HG02938 (cell line): ENCODE measurements around the gene PLEKHN1.

Source experiments
- ATAC-seq: cut with Tn5 transposase; IDR thresholded peaks from one replicate; pipeline ENCODE4 v1.9.1; 2021; ENCODE audit warnings: mild to moderate bottlenecking, moderate library complexity; ENCODE audit not compliant: unreplicated experiment

Gene PLEKHN1

DNA sequence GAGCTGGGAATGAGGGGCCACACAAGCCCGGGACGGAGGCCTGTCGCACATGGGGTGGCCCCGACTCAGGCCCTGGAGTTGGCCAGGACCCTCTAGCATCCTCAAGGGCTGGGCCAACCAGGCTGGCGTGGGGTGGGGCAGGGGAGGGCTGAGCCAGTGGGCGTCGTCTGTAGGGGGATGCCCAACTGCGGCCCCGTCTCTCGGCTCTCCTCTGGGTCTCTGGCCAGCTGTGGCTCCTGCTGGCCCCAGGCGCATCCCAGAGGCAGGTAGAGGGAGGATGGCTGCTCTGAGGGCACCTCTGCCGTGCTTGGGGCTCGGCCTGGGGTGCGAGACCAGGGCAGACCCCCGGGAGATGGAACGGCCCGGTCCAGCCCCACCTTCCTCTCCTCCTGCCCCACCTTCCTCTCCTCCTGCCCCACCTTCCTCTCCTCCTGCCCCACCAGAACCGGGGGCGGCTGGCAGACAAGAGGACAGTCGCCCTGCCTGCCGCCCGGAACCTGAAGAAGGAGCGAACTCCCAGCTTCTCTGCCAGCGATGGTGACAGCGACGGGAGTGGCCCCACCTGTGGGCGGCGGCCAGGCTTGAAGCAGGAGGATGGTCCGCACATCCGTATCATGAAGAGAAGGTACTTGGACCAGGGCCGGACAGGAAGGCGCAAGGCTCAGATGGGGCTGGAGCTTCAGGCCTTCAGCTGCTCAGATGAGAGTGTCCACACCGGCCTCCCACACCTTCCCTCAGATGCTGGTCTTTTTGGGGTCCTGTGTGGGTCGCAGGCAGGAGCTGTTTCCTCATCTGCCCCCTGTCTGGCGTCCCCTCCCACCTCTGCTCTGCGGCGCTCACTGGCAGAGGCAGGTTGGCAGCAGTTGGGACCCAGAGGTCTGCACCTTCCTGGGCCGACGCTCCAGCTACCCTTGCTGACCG lies 36.3 kb upstream of the PLEKHN1 start:
- no peak for ATAC-seq

- no peak for ATAC-seq
Measured at GRCh38 chr1:930633-931138, 35.6 kb upstream of the PLEKHN1 start.

DNA sequence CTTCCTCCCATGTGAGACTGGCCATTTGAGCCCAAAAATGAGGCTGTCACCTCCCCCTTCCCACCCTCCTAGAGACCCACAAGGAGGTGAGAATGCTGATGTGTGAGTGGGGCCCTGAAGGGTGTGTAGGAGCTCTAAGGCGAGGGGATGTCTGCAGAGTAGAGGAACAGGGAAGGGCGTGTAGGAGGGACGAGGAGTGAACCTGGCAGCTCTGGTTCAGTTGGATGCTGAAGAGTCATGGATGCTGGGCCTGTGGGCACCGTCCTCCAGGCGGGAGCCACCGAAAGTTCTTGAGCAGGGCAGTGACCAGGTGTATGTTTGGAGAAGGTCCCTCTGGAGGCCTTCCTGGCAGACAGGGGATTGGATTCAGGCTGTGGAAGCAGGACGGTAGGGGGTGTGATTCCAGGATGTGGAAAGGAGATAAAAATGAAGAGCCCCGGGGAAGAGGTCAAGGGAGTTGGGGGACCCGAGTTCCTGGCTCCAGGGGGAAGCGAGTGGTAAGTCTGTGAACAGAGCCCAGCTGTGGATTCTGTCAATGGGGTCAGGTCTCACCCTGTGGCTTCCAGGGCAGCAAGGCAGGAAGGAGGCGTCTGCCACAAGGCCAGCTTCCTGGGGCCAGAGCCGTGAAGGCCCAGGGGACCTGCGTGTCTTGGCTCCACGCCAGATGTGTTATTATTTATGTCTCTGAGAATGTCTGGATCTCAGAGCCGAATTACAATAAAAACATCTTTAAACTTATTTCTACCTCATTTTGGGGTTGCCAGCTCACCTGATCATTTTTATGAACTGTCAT lies 34.7 kb upstream of the PLEKHN1 start:
- ATAC-seq, result no peak

DNA sequence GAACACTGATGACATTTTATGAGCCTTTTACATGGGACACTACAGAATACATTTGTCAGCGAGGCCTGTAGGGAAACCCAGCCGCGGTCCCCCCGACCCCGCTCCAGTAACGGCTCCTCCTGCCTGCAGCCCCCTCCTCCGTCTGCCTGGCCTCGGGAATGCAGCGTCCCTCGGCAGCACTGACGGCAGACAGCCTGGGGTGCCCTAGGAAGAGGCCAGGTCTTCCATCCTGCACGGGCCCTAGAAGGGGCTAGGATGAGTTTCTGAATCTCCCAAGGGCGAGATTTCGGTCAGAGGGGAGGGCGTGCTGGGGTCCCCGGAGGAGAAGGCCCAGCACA lies 34.1 kb upstream of the PLEKHN1 start:
- no peak for ATAC-seq

DNA sequence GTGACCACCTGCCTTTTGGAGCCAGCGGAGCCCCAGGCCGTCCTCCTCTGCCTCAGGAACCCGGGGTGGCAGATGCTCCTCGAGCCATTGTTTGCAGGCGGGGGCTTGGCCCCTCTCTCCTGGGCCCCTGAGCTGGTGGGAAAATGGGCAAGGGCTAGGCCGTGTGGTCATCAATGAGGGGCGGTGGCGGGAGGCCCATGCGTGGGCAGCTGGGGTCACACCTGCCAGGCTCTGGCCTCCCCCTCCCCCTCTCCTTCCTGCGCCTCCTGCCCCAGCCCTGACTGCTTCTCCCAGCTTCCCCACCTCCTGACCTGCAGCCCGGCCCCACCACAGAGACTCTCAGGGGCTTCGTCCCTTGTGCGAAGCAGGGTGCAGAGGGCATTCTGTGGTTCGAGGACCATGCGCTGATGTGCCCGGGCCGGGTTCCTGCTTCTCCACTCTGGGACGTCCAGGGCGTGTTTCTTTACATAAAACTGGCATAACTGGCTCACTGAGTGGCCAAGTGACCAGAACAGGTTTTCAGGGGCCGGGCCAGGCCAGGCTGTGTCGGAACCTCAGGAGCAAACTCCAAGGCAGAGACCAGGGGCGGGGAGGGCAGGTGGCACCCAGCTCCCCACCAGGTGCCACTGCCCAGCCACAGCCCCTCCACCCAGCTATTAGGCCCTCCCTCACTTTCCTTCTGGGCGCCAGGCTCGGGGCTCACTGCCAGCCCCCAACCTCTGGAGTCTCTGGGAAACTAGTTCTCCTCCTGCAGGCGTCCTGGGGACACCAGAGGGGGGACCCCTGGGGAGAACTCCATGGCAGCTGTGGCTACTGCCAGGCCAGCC lies 33.3 kb upstream of the PLEKHN1 start:
- no peak for ATAC-seq

DNA sequence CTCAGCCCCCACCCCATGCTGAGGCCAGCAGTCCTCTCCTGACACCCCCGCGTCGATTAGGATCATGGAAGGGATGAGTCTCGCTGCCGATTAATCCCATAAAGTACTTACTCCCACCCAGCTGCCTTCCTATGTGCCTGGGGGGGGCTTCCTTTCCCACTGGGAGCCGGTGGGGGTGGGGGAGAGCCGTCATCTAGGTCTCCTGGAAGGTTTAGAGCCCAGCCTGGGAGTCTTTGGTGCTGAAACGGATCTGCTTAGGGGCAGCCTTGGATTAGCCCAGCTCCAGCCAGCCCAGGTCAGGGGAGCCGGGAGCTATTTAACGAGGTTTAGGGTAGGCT lies 32.7 kb upstream of the PLEKHN1 start:
- no peak for ATAC-seq

DNA sequence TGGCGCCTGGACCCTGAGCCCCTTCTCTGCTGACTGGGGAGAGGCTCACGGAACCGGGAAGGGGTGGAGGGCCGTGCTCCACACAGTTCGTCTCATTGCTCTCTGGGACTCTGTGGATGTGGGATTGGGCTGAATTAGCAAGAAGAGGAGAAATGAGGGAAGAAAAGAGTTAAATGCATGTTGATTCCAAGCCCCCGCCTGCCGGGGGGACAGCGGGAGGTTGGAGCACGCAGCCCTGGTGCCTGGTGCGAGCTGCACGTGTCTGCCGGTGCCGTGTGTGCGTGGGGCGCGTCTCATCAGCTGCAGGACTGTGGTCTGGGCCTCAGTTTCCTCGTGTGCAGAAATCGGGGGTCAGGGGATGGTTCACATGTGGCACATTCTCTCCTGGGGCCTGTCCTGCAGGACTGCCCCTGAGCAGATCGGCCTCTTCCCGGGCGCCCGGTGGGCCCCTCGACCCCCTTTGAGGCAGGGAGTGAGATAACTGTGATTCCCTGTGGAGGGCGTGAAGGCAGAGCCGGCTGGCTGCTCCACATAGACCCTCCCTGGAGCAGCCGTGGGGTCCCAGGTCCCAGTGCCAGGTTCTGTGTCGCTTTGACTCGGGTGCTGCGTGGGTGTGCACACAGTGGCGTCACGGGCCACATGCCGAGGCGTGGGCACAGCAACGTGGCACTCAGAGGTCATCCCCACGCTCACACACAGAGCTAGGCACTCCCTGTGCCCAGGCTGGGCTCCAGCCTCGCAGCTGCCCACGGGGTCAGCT lies 31.1 kb upstream of the PLEKHN1 start:
- no peak for ATAC-seq

DNA sequence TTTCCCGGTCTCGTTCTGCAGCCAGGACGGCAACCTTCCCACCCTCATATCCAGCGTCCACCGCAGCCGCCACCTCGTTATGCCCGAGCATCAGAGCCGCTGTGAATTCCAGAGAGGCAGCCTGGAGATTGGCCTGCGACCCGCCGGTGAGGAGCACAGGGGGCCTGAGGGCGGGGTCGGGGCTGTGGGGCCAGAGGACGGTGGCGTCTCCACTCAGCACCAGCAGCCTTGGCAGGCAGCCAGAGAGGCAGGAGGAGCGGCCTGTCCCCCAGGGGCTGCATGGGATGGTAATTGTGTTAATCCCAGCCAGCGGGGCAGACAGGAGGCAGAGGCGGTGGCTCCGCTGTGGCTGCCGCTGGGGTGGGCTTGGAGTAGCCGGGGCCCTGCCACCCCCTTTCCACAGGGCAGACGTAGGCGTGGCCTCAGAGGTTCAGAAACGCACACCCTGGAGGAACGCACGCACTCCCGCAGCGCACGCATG lies 30.5 kb upstream of the PLEKHN1 start:
- ATAC-seq, result no peak

GRCh38 chr1:936348-937264 lies 29.7 kb upstream of the PLEKHN1 start:
- no peak for ATAC-seq

GRCh38 chr1:937521-937920 lies 28.8 kb upstream of the PLEKHN1 start:
- ATAC-seq, result no peak

DNA sequence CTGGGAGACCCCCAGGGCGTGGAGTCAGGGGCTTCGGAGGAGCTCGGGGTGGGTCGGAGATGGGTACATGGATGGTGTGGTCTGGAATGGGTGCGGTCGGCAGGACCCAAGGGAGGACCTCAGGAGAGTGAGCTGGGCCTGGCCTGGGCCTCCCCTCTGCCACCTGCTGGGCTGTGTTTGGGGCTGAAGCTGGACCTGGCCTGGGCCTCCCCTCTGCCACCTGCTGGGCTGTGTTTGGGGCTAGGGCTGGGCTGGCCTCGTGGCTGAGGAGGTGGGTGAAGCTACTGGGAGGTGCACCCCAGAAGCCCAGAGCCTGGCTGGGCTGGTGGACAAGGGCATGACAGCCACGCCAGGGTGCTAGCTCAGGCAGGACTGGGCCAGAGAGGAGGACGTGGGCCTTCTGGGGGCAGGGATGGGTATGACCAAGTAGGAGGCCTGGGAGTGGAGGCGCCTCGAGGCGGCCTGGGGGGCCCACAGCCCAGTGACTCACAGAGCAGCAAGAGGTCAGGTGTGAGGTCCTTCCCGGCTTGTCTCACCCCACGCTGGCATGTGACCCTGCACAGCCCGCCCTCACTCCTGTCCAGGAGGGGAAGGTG lies 28.1 kb upstream of the PLEKHN1 start:
- no peak for ATAC-seq

- no peak for ATAC-seq
Measured at GRCh38 chr1:938711-939489, 27.4 kb upstream of the PLEKHN1 start.

DNA sequence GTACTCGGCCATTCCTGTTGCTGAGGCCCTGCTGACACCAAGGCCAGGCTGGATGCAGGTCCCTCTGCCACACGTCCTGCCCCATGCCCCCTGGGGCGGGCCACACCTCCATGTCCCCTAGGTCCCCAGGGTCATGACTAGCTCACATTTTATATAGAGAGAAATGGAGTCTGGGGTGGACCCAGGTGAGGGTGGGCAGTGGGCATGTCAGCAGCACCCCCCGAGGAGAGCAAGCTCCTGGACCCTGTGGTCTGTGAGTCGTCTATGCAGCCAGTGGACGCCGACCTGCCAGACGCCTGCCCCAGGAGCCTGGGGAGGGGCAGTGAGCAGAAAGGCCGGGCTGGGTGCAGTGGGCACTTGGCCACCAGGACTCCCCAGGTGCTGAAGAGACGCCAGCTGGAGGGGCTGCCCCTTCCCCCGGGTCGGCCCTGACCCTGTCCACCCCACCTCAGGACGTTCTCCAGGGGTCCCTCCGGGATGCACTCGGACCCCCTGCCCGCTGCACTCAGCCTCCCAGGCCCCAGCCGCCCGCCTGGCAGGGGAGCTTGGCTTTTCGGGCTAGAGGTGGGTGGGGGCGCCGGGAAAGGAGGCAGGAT lies 26.7 kb upstream of the PLEKHN1 start:
- ATAC-seq, result no peak

GRCh38 chr1:940107-941014 lies 25.9 kb upstream of the PLEKHN1 start:
- ATAC-seq, result no peak

DNA sequence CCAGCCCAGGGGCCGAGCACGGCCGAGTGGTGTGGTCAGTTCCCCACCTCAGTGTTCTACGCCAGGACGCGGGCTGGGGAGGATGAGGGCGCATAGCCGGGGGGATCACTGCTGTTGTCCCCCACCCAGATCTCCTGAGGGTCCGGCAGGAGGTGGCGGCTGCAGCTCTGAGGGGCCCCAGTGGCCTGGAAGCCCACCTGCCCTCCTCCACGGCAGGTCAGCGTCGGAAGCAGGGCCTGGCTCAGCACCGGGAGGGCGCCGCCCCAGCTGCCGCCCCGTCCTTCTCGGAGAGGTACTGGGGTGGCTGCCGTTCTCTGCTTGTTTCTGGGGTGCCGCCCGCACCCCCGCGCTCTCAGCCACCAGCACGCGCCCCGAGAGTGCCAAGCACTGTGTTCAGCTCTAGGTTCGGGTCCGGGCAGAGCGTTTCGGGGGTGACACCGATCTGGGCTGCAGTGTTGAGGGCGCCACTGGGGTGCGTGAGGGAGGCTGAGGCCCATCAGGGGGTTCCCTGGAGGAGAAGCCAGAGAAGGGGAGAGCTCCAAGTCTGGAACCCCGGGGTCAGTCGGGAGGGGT lies 25.2 kb upstream of the PLEKHN1 start:
- ATAC-seq, result no peak

DNA sequence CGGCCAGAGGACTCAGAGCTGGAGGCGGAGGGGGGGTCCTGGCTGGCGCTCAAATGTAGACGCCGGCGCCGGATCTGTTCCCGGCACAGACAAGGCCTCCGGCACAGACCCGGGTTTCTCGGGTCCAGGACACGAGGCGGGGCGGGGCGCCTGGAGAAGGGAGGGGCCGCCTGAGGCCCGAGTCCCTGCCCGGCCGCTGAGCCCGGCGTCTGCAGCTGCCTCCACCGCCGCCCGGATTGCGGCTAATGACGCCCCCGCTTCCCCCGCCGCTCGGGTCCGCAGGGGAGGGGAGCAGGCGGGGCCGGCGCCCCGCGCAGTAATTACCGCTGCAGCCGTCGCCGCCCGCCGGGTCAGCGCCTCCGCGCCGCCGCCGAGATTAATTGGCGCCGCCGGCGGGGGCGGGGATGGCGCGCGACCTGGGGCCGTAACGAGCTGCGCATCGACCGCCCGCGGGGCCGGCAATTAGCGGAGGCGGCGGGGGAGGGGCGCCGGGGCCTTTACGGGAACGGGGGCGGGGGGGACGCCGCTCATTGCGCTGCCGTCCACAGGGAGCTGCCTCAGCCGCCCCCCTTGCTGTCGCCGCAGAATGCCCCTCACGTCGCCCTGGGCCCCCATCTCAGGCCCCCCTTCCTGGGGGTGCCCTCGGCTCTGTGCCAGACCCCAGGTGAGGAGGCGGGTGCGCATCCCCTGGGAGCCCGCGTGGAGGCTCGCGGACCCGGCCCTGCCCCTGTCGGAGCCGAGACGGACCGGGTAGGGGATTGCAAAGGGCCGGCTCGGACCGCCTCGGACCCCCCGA lies 24.5 kb upstream of the PLEKHN1 start:
- no peak for ATAC-seq
